G401.6 (cell line): ENCODE measurements around the gene ETAA1.

Experiments
- FAIRE-seq: peaks from 2 replicates; lab custom pipeline; 2012; peaks lifted over from hg19 to GRCh38; lab: Jason Lieb, UNC

Gene ETAA1

DNA sequence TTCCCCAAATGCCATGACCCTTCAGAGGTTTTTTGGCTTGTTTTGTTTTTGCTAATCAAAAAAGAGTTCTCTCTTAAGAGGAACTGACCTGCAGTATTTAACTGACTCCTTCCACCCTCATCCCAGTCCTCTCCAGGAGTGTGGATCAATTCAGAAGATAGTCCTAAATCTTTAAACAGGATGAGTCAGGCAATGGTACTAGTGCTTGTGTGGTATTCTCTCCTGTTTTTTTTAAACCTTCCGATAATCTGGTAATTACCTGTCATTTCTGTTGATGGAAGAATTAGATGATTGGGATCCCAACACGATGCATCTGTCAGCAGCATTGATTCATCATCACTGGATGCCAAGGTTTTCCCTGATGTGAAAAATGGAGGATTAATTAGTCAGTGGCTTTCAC is 41.2 kb downstream of the ETAA1 start:
- no peak for FAIRE-seq

DNA sequence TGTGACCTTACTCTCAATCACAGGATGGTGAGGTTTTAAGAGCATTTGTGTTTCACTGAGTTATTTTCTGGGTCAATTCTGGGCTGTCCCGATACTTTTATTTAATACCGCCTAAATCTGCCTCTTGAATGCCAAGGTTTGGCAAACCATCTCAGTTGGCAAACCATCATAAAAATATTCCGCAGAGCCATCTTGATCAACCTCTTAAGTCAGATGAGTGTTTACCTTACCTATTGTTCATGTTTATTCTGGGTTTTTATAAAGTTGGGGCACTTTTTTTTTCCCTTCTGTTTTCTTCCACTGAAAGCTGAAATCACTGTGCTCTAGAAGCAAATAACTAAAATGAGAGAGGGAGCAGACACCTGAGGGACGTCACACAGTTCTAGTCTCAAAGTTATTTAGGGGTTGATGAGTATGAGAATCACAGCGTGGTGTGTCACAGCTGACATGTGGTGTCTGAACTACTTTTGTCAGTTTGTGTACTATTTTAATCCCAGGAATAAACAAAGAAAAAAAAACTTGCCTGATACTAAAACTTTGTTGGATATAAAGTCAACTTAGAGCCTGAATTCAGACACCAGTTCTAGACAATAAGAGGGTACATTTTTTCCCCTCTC is 48.6 kb downstream of the ETAA1 start:
- FAIRE-seq, result no peak

DNA sequence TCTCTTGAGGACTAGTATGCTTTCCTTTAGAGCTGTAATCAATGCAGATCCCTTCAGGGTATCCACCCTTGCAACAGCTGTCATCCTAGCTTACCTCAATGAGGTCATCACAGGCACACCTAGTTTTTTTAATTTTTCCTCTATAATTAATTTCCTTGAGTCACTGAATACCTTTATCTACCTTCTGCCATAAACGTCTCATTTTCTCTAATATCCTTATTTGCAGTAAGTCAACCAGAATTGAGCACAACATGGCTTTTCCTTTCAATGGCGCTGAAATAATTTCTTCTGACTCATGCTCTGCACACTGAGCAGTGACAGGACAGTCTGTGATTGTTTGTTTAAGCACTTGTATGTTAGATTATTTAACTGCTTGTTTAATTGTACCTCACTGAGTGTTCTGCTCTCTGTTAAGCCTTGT is 49.4 kb downstream of the ETAA1 start:
- FAIRE-seq, result no peak

DNA sequence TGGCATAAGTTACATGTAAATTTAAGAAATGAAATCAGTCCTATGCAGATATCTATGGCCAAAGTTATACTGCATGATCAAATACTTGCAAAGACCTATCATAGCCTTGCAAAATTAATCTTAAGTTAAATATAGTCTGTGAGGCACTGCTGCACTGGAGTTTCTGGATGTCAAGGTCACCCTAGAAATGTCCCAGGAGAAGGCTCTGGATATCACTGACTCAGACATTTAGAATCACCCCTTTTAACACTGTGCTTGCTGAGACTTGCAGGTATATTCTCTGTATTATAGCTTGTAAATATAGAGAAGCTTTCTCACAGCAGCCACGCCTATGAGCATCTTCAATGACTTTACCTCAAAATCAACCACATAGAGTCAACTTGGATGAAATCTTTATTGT is 51.5 kb downstream of the ETAA1 start:
- no peak for FAIRE-seq

DNA sequence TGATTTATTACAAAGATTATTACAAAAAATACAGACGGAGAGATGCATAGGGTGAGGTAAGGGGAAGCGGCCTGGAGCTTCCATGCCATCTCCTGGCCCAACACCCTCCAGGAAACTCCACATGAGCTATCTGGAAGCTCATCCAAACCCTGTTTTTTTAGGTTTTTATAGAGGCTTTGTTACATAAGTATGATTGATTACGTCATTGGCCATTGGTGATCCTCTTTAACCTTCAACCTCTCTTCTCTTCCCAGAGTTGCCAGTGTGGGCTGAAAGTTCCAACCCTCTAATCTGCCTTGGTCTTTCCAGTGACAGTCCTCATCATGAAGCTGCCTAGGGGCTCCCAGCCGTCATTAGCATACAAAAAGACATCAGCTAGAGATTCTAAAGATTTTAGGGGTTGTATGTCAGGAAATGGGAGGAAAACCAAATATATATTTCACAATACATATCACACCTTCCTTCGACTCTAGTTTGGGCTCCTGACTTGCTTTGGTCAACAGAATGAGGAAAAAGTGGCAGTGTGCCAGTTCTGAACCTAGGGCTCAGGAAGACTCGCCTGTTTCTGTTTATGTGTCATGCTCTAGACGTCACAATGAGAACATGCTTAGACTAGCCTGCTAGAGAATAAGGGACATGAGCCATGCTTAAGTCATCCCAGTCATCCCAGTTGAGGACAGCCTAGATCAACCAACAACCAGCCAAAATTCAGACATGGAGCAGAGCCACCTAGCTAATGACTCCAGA is 54.1 kb downstream of the ETAA1 start:
- no peak for FAIRE-seq

DNA sequence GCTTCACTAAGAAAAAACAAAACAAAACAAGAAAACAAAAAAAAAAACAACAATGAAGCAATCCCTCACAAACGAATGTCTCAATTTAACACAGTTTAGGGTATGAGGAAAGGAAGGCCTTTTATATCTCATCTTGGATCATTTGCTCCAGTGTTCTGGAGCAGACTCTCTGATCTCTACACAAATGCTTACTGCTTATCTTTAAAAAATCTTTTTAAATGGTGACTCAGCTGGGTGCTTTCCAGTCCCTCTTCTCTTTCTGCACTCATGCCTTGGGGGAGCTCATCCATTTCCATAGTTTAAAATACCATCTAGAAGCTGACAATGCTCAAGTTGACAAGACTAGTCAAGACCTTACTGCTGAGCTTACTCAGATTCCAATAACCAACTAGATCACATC is 56.2 kb downstream of the ETAA1 start:
- no peak for FAIRE-seq

DNA sequence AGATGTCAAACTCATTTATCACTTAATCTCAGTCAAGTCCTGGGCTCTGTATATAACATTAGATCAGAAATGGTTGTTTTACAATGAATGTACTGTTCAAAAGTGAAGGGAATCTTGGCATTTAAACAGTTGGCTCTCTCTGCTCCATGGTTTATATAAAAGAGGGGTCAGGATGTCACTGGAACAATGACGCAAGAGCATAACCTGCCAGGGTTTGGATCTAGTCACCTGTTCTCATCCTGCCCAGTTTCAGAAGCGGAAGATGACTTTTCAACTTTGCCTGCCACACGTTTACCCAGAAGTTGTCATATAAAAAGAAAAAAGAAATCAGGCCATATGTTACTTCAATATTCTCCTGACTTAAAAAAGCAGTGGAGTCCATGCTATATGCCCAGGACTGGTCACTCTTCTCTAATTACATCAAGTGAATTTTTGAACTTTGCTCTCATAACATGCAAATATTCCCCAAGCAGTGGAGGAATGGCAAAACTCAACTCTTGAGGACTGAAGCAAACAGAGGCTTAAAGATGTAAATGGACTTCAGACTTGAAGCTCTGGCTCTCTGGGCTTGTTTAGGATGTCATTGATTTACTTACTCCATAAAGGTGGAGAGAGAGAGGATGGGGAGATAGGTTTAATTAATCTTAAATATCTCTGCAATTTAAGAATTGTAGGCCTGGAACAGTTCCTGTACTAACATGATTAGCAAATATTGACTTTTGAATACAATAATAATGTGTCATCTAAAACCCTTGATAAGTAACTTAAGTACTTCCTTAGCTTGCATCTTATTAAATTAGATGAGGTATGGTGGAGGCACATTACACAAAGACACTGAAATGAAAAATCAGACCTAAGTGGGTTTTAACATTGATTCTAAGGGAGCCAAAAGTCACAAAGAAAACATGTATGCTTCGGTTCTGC is 58.3 kb downstream of the ETAA1 start:
- no peak for FAIRE-seq

DNA sequence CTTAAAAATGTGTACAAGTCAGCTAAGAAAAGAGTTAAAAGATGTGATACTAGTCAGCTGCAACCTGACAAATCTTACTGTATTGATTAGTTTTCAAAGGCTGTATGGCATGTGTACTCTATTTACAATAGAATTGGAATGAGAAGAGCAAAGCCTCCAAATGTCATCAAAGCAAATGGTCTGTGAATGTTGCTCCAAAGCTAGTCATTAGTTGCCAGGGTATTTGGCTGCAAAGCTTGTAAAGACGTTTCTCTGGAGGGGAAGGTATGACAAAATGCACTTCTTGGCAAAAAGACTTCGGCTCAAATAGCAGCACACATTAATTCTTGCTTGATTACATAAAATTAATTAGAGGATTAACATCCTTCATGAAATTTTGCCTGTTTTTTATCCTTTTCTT is 59.3 kb downstream of the ETAA1 start:
- no peak for FAIRE-seq

DNA sequence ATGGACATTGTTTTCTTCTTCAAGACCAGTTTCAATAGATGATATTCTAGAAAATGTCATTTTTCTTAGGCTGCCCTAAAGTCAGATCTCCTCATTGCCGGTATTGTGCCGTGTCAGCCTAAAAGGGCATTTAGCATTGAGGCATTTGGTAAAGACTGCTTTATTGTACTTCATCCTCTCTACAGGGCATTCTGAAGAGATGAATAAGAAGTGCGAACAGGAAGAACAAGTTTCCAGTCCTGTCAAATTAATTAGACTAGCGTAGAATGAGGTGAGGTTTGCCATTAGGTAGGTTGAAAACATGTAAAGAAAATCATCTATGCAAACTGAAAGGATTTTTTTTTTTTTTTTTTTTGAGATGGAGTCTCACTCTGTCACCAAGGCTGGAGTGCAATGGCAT is 60.6 kb downstream of the ETAA1 start:
- FAIRE-seq, result no peak

DNA sequence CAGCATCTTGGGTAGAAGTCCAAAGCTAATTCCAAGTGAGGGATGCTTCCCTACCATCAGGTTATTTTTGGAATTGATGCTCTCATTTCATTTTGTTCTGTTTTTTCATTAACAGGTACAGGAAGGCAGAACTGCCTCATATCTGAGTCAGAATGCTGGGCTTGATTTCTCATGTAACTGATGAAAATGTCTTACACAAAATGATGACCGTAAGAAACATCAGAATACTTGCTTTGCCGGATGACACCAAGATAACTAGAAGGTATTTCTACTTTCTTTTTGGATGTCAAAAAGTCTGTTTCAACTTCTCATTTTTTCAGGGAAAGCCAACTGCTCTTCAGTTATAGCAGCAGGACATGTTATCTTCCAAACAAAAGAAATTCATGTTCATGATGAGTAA is 62.6 kb downstream of the ETAA1 start:
- FAIRE-seq, result no peak
